ENCODE measurements around the gene ATXN7L1.

The ATXN7L1 gene

DNA sequence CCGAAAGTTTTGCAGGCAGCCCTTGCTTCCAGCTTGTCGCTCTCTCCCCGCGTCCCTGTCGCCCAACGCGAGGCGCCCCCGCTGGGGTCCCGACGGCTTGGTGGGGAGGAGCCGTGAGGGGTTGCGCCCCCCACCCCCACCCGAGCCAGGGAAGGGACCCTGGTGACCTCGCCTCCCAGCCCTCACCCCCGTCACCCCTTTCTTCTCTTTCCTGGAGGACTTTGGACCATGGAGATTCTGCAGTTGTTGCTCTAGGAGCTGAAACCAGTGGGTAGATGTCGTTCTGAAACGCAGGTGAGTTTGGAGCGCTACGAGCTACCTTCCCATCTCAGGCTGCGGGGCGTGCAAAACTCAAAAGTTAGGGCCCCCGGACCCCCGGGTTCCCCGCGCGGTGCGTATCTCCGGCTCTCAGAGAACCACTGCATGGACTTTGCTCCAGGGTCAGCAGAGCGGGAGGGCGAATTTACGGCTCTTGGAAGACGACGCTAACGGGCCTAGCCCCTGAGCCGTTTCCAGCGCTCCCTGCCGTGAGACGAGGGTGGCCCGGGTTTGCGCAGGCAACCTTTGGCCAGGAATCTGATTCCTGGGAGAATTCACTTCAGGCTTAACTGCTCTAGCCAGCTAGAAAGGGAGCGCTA lies 684 bp upstream of the ATXN7L1 start (continued):
- no peak for TF ChIP-seq ZNF138 (tag by site-specific recombination; IDR thresholded peaks at IDR 0.05; ENCODE audit: borderline replicate concordance)
- TF ChIP-seq, protein P1, sequence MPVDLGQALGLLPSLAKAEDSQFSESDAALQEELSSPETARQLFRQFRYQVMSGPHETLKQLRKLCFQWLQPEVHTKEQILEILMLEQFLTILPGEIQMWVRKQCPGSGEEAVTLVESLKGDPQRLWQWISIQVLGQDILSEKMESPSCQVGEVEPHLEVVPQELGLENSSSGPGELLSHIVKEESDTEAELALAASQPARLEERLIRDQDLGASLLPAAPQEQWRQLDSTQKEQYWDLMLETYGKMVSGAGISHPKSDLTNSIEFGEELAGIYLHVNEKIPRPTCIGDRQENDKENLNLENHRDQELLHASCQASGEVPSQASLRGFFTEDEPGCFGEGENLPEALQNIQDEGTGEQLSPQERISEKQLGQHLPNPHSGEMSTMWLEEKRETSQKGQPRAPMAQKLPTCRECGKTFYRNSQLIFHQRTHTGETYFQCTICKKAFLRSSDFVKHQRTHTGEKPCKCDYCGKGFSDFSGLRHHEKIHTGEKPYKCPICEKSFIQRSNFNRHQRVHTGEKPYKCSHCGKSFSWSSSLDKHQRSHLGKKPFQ (tag by site-specific recombination; IDR thresholded peaks at IDR 0.05): no peak
- no peak for TF ChIP-seq ZNF174 (tag by site-specific recombination; IDR thresholded peaks at IDR 0.05)
- no peak for TF ChIP-seq ZNF214 (tag by site-specific recombination; IDR thresholded peaks at IDR 0.05; ENCODE audit: borderline replicate concordance)
- no peak for TF ChIP-seq ZNF596 (tag by site-specific recombination; IDR thresholded peaks at IDR 0.05)
- no peak for TF ChIP-seq ZNF350 (tag by site-specific recombination; IDR thresholded peaks at IDR 0.05)
- TF ChIP-seq KLF16 (tag by site-specific recombination; IDR thresholded peaks at IDR 0.05): peak; percentile 52; the same call in 1 of the 2 replicates
- TF ChIP-seq, protein P2, sequence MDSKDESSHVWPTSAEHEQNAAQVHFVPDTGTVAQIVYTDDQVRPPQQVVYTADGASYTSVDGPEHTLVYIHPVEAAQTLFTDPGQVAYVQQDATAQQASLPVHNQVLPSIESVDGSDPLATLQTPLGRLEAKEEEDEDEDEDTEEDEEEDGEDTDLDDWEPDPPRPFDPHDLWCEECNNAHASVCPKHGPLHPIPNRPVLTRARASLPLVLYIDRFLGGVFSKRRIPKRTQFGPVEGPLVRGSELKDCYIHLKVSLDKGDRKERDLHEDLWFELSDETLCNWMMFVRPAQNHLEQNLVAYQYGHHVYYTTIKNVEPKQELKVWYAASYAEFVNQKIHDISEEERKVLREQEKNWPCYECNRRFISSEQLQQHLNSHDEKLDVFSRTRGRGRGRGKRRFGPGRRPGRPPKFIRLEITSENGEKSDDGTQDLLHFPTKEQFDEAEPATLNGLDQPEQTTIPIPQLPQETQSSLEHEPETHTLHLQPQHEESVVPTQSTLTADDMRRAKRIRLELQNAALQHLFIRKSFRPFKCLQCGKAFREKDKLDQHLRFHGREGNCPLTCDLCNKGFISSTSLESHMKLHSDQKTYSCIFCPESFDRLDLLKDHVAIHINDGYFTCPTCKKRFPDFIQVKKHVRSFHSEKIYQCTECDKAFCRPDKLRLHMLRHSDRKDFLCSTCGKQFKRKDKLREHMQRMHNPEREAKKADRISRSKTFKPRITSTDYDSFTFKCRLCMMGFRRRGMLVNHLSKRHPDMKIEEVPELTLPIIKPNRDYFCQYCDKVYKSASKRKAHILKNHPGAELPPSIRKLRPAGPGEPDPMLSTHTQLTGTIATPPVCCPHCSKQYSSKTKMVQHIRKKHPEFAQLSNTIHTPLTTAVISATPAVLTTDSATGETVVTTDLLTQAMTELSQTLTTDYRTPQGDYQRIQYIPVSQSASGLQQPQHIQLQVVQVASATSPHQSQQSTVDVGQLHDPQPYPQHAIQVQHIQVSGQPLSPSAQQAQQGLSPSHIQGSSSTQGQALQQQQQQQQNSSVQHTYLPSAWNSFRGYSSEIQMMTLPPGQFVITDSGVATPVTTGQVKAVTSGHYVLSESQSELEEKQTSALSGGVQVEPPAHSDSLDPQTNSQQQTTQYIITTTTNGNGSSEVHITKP (tag by site-specific recombination; IDR thresholded peaks at IDR 0.05): peak; percentile 30
- TF ChIP-seq ZNF548 (tag by site-specific recombination; IDR thresholded peaks at IDR 0.05): no peak
- no peak for TF ChIP-seq ZNF624 (tag by site-specific recombination; IDR thresholded peaks at IDR 0.05)
- no peak for TF ChIP-seq ZNF664 (tag by site-specific recombination; IDR thresholded peaks at IDR 0.05)
- no peak for TF ChIP-seq WT1 (tag by site-specific recombination; IDR thresholded peaks at IDR 0.05)
- no peak for TF ChIP-seq ZNF433 (tag by site-specific recombination; IDR thresholded peaks at IDR 0.05; ENCODE audit: low read depth)
- no peak for TF ChIP-seq ZFP3 (tag by site-specific recombination; IDR thresholded peaks at IDR 0.05; ENCODE audit: low read depth)
- peak; percentile 51; the same call in 1 of the 2 replicates for TF ChIP-seq ZNF600 (tag by site-specific recombination; IDR thresholded peaks at IDR 0.05)
- TF ChIP-seq ZSCAN30 (tag by site-specific recombination; IDR thresholded peaks at IDR 0.05): peak; percentile 50; the same call in 1 of the 2 replicates
- TF ChIP-seq SCRT1 (tag by site-specific recombination; IDR thresholded peaks at IDR 0.05; ENCODE audit: borderline replicate concordance): no peak
- TF ChIP-seq ZNF792 (tag by site-specific recombination; IDR thresholded peaks at IDR 0.05): no peak
- no peak for TF ChIP-seq ZNF266 (tag by site-specific recombination; IDR thresholded peaks at IDR 0.05; ENCODE audit: low read depth)
- TF ChIP-seq ZNF549 (tag by site-specific recombination; IDR thresholded peaks at IDR 0.05): no peak
- TF ChIP-seq HOXA7 (CRISPR knock-in tag; IDR thresholded peaks at IDR 0.05; ENCODE audit: borderline replicate concordance): no peak
- TF ChIP-seq, protein P3, sequence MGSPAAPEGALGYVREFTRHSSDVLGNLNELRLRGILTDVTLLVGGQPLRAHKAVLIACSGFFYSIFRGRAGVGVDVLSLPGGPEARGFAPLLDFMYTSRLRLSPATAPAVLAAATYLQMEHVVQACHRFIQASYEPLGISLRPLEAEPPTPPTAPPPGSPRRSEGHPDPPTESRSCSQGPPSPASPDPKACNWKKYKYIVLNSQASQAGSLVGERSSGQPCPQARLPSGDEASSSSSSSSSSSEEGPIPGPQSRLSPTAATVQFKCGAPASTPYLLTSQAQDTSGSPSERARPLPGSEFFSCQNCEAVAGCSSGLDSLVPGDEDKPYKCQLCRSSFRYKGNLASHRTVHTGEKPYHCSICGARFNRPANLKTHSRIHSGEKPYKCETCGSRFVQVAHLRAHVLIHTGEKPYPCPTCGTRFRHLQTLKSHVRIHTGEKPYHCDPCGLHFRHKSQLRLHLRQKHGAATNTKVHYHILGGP (tag by site-specific recombination; IDR thresholded peaks at IDR 0.05): no peak
- TF ChIP-seq, protein P4, sequence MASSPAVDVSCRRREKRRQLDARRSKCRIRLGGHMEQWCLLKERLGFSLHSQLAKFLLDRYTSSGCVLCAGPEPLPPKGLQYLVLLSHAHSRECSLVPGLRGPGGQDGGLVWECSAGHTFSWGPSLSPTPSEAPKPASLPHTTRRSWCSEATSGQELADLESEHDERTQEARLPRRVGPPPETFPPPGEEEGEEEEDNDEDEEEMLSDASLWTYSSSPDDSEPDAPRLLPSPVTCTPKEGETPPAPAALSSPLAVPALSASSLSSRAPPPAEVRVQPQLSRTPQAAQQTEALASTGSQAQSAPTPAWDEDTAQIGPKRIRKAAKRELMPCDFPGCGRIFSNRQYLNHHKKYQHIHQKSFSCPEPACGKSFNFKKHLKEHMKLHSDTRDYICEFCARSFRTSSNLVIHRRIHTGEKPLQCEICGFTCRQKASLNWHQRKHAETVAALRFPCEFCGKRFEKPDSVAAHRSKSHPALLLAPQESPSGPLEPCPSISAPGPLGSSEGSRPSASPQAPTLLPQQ (tag by site-specific recombination; IDR thresholded peaks at IDR 0.05): no peak; the same call in 1 of the 2 replicates
- TF ChIP-seq, protein P5, sequence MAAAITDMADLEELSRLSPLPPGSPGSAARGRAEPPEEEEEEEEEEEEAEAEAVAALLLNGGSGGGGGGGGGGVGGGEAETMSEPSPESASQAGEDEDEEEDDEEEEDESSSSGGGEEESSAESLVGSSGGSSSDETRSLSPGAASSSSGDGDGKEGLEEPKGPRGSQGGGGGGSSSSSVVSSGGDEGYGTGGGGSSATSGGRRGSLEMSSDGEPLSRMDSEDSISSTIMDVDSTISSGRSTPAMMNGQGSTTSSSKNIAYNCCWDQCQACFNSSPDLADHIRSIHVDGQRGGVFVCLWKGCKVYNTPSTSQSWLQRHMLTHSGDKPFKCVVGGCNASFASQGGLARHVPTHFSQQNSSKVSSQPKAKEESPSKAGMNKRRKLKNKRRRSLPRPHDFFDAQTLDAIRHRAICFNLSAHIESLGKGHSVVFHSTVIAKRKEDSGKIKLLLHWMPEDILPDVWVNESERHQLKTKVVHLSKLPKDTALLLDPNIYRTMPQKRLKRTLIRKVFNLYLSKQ (tag by site-specific recombination; IDR thresholded peaks at IDR 0.05; ENCODE audit: borderline replicate concordance): no peak
- TF ChIP-seq ZNF623 (tag by site-specific recombination; IDR thresholded peaks at IDR 0.05): no peak
- TF ChIP-seq, protein P6, sequence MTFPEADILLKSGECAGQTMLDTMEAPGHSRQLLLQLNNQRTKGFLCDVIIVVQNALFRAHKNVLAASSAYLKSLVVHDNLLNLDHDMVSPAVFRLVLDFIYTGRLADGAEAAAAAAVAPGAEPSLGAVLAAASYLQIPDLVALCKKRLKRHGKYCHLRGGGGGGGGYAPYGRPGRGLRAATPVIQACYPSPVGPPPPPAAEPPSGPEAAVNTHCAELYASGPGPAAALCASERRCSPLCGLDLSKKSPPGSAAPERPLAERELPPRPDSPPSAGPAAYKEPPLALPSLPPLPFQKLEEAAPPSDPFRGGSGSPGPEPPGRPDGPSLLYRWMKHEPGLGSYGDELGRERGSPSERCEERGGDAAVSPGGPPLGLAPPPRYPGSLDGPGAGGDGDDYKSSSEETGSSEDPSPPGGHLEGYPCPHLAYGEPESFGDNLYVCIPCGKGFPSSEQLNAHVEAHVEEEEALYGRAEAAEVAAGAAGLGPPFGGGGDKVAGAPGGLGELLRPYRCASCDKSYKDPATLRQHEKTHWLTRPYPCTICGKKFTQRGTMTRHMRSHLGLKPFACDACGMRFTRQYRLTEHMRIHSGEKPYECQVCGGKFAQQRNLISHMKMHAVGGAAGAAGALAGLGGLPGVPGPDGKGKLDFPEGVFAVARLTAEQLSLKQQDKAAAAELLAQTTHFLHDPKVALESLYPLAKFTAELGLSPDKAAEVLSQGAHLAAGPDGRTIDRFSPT (tag by site-specific recombination; IDR thresholded peaks at IDR 0.05): no peak
- peak; percentile 61; the same call in 1 of the 2 replicates for TF ChIP-seq ZBTB48 (tag by site-specific recombination; IDR thresholded peaks at IDR 0.05)

All from HEK293 (cell line).